Spleen (tissue), 11 donors: ENCODE data around the gene HNRNPC. TPM values are rescaled to one million over a fixed set of nuclear protein-coding genes. Genes with fewer than 3 reads are reported as not detected.

Source experiments
- DNase-seq: peaks from one replicate; pipeline ENCODE4 v3.0.0-alpha.2; 2020
- H3K27ac ChIP-seq, 8 donors: fragments of 200-600 bp; sonication (generic) in 7 of 8; 1 replicate in 4 of 8; 2 replicates in 4 of 8; pipeline versions ENCODE4 v1.5.0 to v1.8.0; 2016 to 2021; ENCODE audit warnings: inconsistent platforms in 4 of 8, mild to moderate bottlenecking in 4 of 8, moderate library complexity in 1 of 8
- H3K27me3 ChIP-seq, 7 donors: fragments of 200-600 bp; sonication (generic) in 6 of 7; replicated peaks in 1 of 7; 1 replicate in 4 of 7; 2 replicates in 3 of 7; pipeline versions ENCODE4 v1.5.0 to v1.8.0; 2016 to 2021; ENCODE audit warnings: inconsistent platforms in 3 of 7, mild to moderate bottlenecking in 1 of 7
- H3K36me3 ChIP-seq, 6 donors: fragments of 200-600 bp; sonication (generic) in 5 of 6; 1 replicate in 4 of 6; 2 replicates in 2 of 6; pipeline versions ENCODE4 v1.5.0 to v1.8.0; 2016 to 2021; ENCODE audit warnings: inconsistent platforms in 2 of 6
- H3K4me1 ChIP-seq, 6 donors: fragments of 200-600 bp; sonication (generic) in 5 of 6; 1 replicate in 3 of 6; 2 replicates in 3 of 6; pipeline versions ENCODE4 v1.5.0 to v1.8.0; 2016 to 2021; ENCODE audit warnings: inconsistent platforms in 3 of 6
- H3K4me3 ChIP-seq, 8 donors: fragments of 200-600 bp; sonication (generic) in 7 of 8; 1 replicate in 4 of 8; 2 replicates in 4 of 8; pipeline versions ENCODE4 v1.5.0 to v1.8.0; 2016 to 2021; ENCODE audit warnings: inconsistent platforms in 4 of 8, mild to moderate bottlenecking in 4 of 8, moderate library complexity in 2 of 8
- H3K9me3 ChIP-seq, 8 donors: fragments of 200-600 bp; sonication (generic) in 7 of 8; 1 replicate in 4 of 8; 2 replicates in 4 of 8; pipeline versions ENCODE4 v1.5.0 to v1.8.0; 2016 to 2021; ENCODE audit warnings: inconsistent platforms in 4 of 8
- CTCF ChIP-seq, 11 experiments: fragments of 200-600 bp in 7 of 11; fragments of 450-650 bp in 4 of 11; sonication (generic) in 4 of 11; IDR thresholded peaks in 8 of 11; conservative IDR thresholded peaks in 3 of 11; 1 replicate in 7 of 11; 2 replicates in 4 of 11; pipeline versions ENCODE4 v1.4.0 to v1.8.0; 2016 to 2021; ENCODE audit warnings: antibody characterized with exemption in 11 of 11, inconsistent platforms in 4 of 11, mild to moderate bottlenecking in 1 of 11
- POLR2A ChIP-seq, 3 donors: fragments of 450-650 bp; IDR thresholded peaks; one replicate each; pipeline ENCODE4 v1.5.1; 2017; ENCODE audit warnings: antibody characterized with exemption in 3 of 3, mild to moderate bottlenecking in 1 of 3
- POLR2AphosphoS5 ChIP-seq, 3 donors: sonication (generic); formaldehyde crosslinking; IDR thresholded peaks; one replicate each; pipeline ENCODE4 v1.5.1; 2017; ENCODE audit warnings: antibody characterized with exemption in 3 of 3
- WGBS, 5 donors: extraction: QIAGEN DNeasy Blood & Tissue Kit in 3 of 5; methylation state at CpG; one replicate each; pipeline versions ENCODE4 v1.1.5 to v1.1.7; 2013 to 2018; 5-methylcytosine and 5-hydroxymethylcytosine counted together
- intact Hi-C: fragments of 100-400 bp; cut with DNase I; formaldehyde crosslinking; loops from one replicate; pipeline ENCODE4 v1.15.0; 2023; ENCODE audit warnings: low total_unique reads
- polyA plus RNA-seq, 3 donors: library from polyadenylated mRNA; stranded (reverse); fragments of 200-250 nt; gene quantifications; one replicate each; pipeline ENCODE4 v1.2.1, GENCODE V29; 2013
- total RNA-seq, 7 donors: library from RNA; depleted of rRNA in 3 of 7; stranded (reverse); fragments of >200 nt in 3 of 7; fragmentation: NEBNext Ultra II Directional in 4 of 7; extraction: Animal tissue kit (Norgen Biotek cat#: 25700) in 4 of 7; gene quantifications; one replicate each; pipeline versions ENCODE4 v1.1.0 to v1.2.1, GENCODE V29; 2016 to 2021
- donor health status: healthy with polysubstance abuse.
- donor health status: DM: no; HTN: no; CAD: no; lungs with moderate emphysema.
- donor health status: DM: no; HTN: no; CAD: no.
- donor health status: Bipolar disorder and iron deficiency.
- donor health status: healthy.
- donor health status: DM: no; HTN: no; CAD: no.
- donor health status: DM: yes; HTN: yes; CAD: no.

The HNRNPC gene
- total and polyA plus RNA-seq, 10 donors, result 374 to 824 (median 517) TPM

DNA sequence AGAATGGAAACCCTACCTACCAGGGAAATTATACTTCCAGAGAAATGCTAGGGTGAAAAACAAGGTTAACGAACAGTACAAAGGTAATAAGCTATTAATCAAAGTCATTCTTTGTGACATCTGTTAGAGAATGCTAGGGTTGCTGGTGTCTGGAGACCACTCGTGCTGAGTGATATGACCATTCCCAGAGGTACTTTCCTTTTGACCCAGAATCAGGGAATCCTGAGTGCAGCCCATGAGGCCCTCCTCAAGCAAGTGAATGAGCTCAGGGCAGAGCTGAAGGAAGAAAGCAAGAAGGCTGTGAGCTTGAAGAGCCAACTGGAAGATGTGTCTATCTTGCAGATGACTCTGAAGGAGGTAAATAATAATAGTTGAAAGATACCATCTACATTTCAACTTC lies 42.4 kb upstream of the HNRNPC start:
- no peak for DNase-seq
- Histone ChIP-seq H3K27ac (no peak overlapping the region), H3K4me1 (peaks cover 4 to 26% (median 17%) of the 10 kb centered on the region in 6 donors), H3K9me3 (no peaks in the 10 kb centered on the region), H3K27me3 (peaks cover 0 to 3% (median 0%) of the 10 kb centered on the region in 7 donors), H3K36me3 (no peaks in the 10 kb centered on the region), H3K4me3 (no peak overlapping the region)
- intact Hi-C loops, result no loop called here
- no peak for TF ChIP-seq POLR2A (IDR thresholded peaks at IDR 0.05)
- no peak for TF ChIP-seq POLR2AphosphoS5 (IDR thresholded peaks at IDR 0.05)
- TF ChIP-seq CTCF (IDR thresholded peaks at IDR 0.05 in 8 of 11, conservative IDR thresholded peaks at IDR 0.05 in 3 of 11), result no peak
- WGBS, 5 donors, result 71 to 88% (median 78%) methylated on average over 2 of the region's 2 CpGs

DNA sequence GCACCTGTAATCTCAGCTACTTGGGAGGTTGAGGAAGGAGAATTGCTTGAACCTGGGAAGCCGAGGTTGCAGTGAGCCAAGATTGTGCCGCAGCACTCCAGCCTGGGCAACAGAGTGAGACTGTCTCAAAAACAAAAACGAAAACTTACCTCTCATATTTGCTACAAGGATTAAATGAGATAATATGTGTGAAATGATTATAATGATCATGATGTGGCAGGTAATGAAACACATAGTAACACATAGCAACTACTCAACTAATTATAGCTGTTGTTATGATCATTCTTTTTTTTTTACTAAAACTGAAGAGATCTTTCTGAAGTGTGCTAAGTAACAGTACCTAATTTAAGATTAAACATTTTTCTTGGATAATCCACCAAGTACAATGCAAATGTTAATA lies 40.7 kb upstream of the HNRNPC start:
- no peak for DNase-seq
- WGBS, 5 donors, result 96 to 100% (median 98%) methylated on average over 1 to 3 of the region's 3 CpGs
- peaks cover 0 to 3% (median 0%) of the 10 kb centered on the region in 7 donors for H3K27me3 ChIP-seq
- peaks cover 4 to 21% (median 17%) of the 10 kb centered on the region in 6 donors for H3K4me1 ChIP-seq
- H3K4me3 ChIP-seq, result no peak overlapping the region
- H3K36me3 ChIP-seq, result no peaks in the 10 kb centered on the region
- no peak overlapping the region for H3K27ac ChIP-seq
- intact Hi-C loops, result no loop called here
- TF ChIP-seq POLR2A (IDR thresholded peaks at IDR 0.05), result no peak
- TF ChIP-seq POLR2AphosphoS5 (IDR thresholded peaks at IDR 0.05), result no peak
- TF ChIP-seq CTCF (IDR thresholded peaks at IDR 0.05 in 8 of 11, conservative IDR thresholded peaks at IDR 0.05 in 3 of 11), result no peak
- H3K9me3 ChIP-seq, result no peaks in the 10 kb centered on the region

DNA sequence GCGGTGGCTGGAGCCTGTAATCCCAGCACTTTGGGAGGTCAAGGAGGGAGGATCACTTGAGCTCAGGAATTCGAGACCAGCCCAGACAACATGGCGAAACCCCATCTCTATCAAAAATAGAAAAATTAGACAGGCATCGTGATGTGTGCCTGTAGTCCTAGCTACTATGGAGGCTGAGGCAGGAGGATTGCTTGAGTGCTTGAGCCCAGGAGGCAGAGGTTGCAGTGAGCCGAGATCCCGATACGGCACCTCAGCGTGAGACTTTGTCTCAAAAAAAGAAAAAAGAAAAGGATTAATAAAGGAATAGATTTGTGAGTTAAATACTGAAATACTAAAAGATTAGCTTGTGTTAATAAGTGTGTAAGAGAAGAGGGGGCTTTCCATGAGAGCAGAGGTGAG lies 40.0 kb upstream of the HNRNPC start:
- intact Hi-C loops, result no loop called here
- H3K4me1 ChIP-seq, result peaks cover 4 to 21% (median 17%) of the 10 kb centered on the region in 6 donors
- 72 to 89% (median 85%) methylated on average over 8 of the region's 8 CpGs for WGBS, 5 donors
- H3K36me3 ChIP-seq, result no peaks in the 10 kb centered on the region
- H3K27ac ChIP-seq, result peak overlapping the region in 7 of 8 donors; percentile 30 to 81 (median 72)
- H3K4me3 ChIP-seq, result peak overlapping the region in 7 of 8 donors; percentile 13 to 64 (median 32)
- H3K27me3 ChIP-seq, result peaks cover 0 to 3% (median 0%) of the 10 kb centered on the region in 7 donors
- H3K9me3 ChIP-seq, result no peaks in the 10 kb centered on the region
- no peak for DNase-seq
- no peak for TF ChIP-seq POLR2AphosphoS5 (IDR thresholded peaks at IDR 0.05)
- TF ChIP-seq POLR2A (IDR thresholded peaks at IDR 0.05), result no peak
- no peak for TF ChIP-seq CTCF (IDR thresholded peaks at IDR 0.05 in 8 of 11, conservative IDR thresholded peaks at IDR 0.05 in 3 of 11)

DNA sequence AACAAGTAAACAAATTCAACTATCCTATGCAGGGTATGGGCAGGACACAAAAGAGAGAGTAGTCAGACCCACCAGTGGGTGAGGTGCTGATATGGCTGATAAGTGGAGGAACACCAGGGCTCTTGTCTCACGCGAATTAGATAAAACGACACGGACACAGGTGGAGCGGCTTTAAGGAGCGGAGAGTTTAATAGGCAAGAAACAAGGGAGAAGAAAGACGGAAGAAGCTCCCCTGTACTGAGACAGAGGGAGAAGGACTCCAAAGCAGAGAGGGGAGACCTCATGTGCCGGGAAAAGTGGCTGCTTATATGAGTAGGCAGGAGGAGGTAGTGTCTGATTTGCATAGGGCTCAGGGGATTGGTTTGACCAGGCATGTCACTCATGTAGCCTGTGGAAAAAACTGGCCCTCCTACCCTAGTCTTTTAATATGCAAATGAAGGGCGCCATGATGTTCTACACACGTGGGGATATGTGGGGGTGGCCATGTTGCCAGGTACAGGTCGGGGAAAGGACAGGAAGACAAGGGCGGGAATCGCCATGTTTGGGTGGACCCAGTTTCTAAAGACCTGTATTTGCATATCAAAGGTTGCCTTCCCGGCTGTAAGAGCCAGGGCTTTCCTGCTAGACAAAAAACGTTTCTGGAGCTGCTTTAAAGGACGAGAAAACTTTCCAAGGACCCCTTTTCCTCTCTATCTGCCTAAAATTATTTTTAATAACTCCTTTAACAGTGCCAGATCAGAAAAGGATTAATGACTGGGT lies 39.4 kb upstream of the HNRNPC start:
- peaks cover 0 to 3% (median 0%) of the 10 kb centered on the region in 7 donors for H3K27me3 ChIP-seq
- H3K27ac ChIP-seq, result peak overlapping the region in 7 of 8 donors; percentile 56 to 81 (median 72)
- 4 to 9% (median 7%) methylated on average over 16 of the region's 16 CpGs for whole genome bisulfite sequencing, 5 donors
- peaks cover 4 to 21% (median 17%) of the 10 kb centered on the region in 6 donors for H3K4me1 ChIP-seq
- peak overlapping the region; percentile 7 to 64 (median 30) for H3K4me3 ChIP-seq
- intact Hi-C loops, result no loop called here
- peak; percentile 89 for DNase-seq
- H3K9me3 ChIP-seq, result no peaks in the 10 kb centered on the region
- no peaks in the 10 kb centered on the region for H3K36me3 ChIP-seq
- no peak for TF ChIP-seq POLR2A (IDR thresholded peaks at IDR 0.05)
- peak in 2 of 3 donors; percentile 16 to 85 for TF ChIP-seq POLR2AphosphoS5 (IDR thresholded peaks at IDR 0.05)
- peak in 1 of 11 experiments; percentile 14 for TF ChIP-seq CTCF (IDR thresholded peaks at IDR 0.05 in 8 of 11, conservative IDR thresholded peaks at IDR 0.05 in 3 of 11)
